GM18873 (cell line): Measurements from ENCODE around the gene CASP8.

Experiments
- ATAC-seq: cut with Tn5 transposase; IDR thresholded peaks from one replicate; pipeline ENCODE4 v1.9.1; 2021; ENCODE audit warnings: mild to moderate bottlenecking, moderate library complexity, moderate number of reproducible peaks; ENCODE audit not compliant: unreplicated experiment, low FRiP score

CASP8 gene

DNA sequence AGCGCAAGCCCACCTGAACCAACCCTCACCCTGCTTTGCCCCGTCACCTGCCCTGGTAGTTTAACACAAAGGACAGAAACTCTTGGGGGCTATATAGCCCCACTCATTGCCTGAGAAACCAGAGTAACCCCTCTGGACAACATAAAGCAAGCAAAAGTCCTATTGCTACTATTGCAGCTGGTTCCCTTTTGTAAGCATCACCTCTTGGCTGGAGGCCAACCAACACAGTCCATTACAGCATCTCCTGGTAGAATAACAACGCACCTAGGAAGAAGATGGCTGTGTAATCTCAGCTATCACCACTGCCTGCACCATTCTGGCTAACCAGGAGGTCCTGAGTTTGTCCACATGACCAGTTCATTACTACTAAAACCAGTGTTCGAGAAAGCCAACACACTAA lies 60.4 kb downstream of the CASP8 start:
- ATAC-seq = no peak

DNA sequence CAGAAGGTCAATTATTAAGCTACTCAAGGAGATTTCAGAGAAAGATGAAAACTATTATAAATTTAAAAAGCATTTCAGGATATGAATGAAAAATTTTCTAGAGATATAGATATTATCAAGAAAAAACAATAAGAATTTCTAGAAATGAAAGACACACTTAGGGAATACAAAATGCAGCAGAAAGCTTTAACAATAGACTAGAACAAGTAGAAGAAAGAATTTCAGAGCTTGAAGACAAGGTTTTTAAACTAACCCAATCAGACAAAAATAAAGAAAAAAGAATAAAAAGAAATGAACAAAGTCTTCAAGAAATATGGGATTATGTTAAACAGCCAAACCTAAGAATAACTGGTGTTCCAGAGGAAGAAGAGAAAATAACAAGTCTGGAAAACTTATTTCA lies 62.4 kb downstream of the CASP8 start:
- ATAC-seq = no peak

DNA sequence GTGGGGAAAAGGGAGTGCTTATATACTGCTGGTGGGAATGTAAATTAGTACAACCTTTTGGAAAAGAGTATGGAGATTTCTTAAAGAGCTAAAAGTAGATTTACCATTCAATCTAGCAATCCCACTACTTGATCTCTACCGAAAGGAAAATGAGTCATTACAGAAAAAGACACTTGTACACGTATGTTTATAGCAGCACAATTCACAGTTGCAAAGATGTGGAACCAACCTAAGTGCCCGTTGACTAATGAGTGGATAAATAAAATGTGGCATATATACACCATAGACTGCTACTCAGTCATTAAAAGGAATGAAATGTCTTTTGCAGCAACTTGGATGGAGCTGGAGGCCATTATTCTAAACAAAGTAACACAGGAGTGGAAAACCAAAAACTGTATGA lies 67.3 kb downstream of the CASP8 start:
- ATAC-seq = no peak

DNA sequence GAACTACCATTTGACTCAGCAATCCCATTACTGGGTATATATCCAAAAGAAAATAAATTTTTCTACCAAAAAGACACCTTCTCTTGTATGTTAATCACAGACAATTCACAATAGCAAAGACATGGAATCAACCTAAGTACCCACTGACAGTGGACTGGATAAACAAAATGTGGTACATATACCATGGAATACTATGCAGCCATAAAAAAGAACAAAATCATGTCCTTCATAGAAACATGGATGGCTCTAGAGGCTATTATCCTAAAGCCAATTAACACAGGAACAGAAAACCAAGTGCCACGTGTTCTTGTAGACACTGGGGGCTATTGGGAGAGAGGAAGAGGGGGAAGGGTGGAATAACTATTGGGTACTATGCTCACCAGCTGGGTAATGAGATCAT lies 69.1 kb downstream of the CASP8 start:
- ATAC-seq = no peak
